Skeletal muscle satellite cell (primary cell): Measurements from ENCODE around the gene LRATD1.

Experiments used
- H3K27me3 ChIP-seq: 2 replicates; pipeline ENCODE4 v1.7.0; 2013; ENCODE audit warnings: low read length; ENCODE audit not compliant: control insufficient read depth, insufficient read depth
- H3K36me3 ChIP-seq: 2 replicates; pipeline ENCODE4 v1.7.0; 2013; ENCODE audit warnings: mild to moderate bottlenecking, control low read depth, low read length; ENCODE audit not compliant: insufficient read depth
- H3K4me1 ChIP-seq: 2 replicates; pipeline ENCODE4 v1.7.0; 2013; ENCODE audit warnings: low read length; ENCODE audit not compliant: control insufficient read depth, insufficient read depth
- H3K4me2 ChIP-seq: 2 replicates; pipeline ENCODE4 v1.7.0; 2013; ENCODE audit warnings: mild to moderate bottlenecking, low read length
- H3K4me3 ChIP-seq: 2 replicates; pipeline ENCODE4 v1.7.0; 2013; ENCODE audit warnings: low read length
- H3K9ac ChIP-seq: 2 replicates; pipeline ENCODE4 v1.7.0; 2013; ENCODE audit warnings: mild to moderate bottlenecking, low read depth, low read length, moderate library complexity
- H3K9me3 ChIP-seq: replicated peaks from 2 replicates; pipeline ENCODE4 v1.7.0; 2013; ENCODE audit warnings: mild to moderate bottlenecking, control low read depth, low read length

Gene LRATD1

DNA sequence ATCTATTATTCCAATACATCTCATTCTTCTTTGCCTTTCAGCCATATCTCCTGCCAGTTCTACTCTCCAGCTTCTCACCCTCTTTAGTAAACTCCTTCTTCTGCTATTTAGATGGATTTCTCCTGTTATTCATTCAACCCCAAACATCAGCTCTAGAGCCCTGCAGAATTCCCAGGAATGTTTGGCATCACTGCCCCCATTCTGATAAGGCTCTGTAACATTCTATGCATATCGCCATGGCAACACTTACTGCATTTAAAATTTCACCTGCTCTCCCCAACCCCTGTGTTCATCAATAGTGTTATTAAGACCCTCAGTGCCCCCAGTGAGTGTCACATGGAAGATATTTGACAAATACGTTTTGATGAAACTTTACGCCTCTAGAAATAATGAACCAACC is 28.6 kb downstream of the LRATD1 start:
- Histone ChIP-seq H3K4me1 (no peaks in the 10 kb centered on the region), H3K36me3 (no peaks in the 10 kb centered on the region), H3K27me3 (no peaks in the 10 kb centered on the region), H3K9ac (no peak overlapping the region), H3K9me3 (no peaks in the 10 kb centered on the region), H3K4me2 (no peak overlapping the region), H3K4me3 (no peak overlapping the region)

- Histone ChIP-seq H3K4me3 (no peak overlapping the region), H3K9ac (no peak overlapping the region), H3K9me3 (no peaks in the 10 kb centered on the region), H3K36me3 (no peaks in the 10 kb centered on the region), H3K4me2 (no peak overlapping the region), H3K4me1 (no peaks in the 10 kb centered on the region), H3K27me3 (no peaks in the 10 kb centered on the region)
Measured at GRCh38 chr2:14673351-14673875, 40.9 kb downstream of the LRATD1 start.

DNA sequence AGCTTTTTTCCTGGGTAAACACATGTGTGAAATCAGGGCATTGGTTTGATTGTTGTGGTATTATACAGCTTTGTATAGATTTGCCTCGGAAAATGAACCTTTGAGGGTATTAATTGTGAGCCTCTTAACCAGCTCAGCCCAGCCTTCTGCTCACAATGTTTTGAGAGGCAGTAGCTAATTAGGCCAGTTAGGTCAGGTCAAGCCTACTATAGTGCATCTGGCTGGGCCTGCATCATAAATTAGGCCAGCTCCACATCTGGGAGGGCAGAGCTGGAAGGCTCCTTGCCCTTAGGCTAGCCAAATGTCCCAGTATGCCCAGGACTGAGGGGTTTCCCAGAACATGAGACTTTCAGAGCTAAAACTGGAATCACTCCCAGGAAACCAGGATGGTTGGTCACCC is 43.0 kb downstream of the LRATD1 start:
- H3K4me2 ChIP-seq: no peak overlapping the region
- no peaks in the 10 kb centered on the region for H3K9me3 ChIP-seq
- no peaks in the 10 kb centered on the region for H3K36me3 ChIP-seq
- no peak overlapping the region for H3K4me3 ChIP-seq
- H3K27me3 ChIP-seq: no peaks in the 10 kb centered on the region
- H3K9ac ChIP-seq: no peak overlapping the region
- H3K4me1 ChIP-seq: no peaks in the 10 kb centered on the region

GRCh38 chr2:14676371-14676770 is 43.9 kb downstream of the LRATD1 start:
- Histone ChIP-seq H3K36me3 (no peaks in the 10 kb centered on the region), H3K4me1 (no peaks in the 10 kb centered on the region), H3K27me3 (no peaks in the 10 kb centered on the region), H3K9me3 (no peaks in the 10 kb centered on the region), H3K4me3 (no peak overlapping the region), H3K4me2 (no peak overlapping the region), H3K9ac (no peak overlapping the region)

GRCh38 chr2:14677039-14677438 is 44.5 kb downstream of the LRATD1 start:
- no peak overlapping the region for H3K9ac ChIP-seq
- H3K36me3 ChIP-seq: no peaks in the 10 kb centered on the region
- H3K4me2 ChIP-seq: no peak overlapping the region
- no peak overlapping the region for H3K4me3 ChIP-seq
- no peaks in the 10 kb centered on the region for H3K27me3 ChIP-seq
- H3K4me1 ChIP-seq: no peaks in the 10 kb centered on the region
- H3K9me3 ChIP-seq: no peaks in the 10 kb centered on the region

DNA sequence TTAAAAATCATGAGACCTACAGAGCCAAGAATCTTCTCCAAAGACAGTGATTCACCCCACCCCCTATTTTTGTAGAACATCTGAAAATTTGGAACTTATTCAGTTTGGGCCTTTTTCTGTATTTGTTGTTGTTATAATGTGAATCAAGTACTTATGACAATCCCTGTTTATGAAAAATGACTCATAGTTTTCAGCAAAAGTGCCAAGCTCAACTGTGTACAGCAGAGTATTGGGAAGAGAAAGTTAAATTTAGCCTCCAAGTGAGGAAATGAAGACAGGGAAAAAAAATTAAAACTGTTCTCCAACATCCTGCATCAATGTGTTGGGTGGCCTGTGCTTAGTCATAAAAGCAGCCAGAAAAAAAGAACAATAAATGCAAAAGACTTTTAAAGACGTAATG is 46.2 kb downstream of the LRATD1 start:
- Histone ChIP-seq H3K9ac (no peak overlapping the region), H3K4me1 (no peaks in the 10 kb centered on the region), H3K4me3 (no peak overlapping the region), H3K4me2 (no peak overlapping the region), H3K27me3 (no peaks in the 10 kb centered on the region), H3K9me3 (no peaks in the 10 kb centered on the region), H3K36me3 (no peaks in the 10 kb centered on the region)

- Histone ChIP-seq H3K9ac (no peak overlapping the region), H3K27me3 (no peaks in the 10 kb centered on the region), H3K4me2 (no peak overlapping the region), H3K36me3 (no peaks in the 10 kb centered on the region), H3K9me3 (no peaks in the 10 kb centered on the region), H3K4me3 (no peak overlapping the region), H3K4me1 (no peaks in the 10 kb centered on the region)
Measured at GRCh38 chr2:14681608-14682007, 49.1 kb downstream of the LRATD1 start.
